Transverse colon (tissue), 4 donors: Measurements from ENCODE around the gene HEYL. TPM values are rescaled to one million over a fixed set of nuclear protein-coding genes. Genes with fewer than 3 reads are reported as not detected.

Experiments
- DNase-seq: peaks from one replicate; pipeline ENCODE4 v3.0.0-alpha.2; 2019
- H3K27ac ChIP-seq, 4 donors: fragments of 200-600 bp; sonication (generic); 2 replicates each; pipeline ENCODE4 v1.5.1; 2016 to 2018; ENCODE audit warnings: inconsistent platforms in 4 of 4
- H3K27me3 ChIP-seq: fragments of 200-600 bp; sonication (generic); 2 replicates; pipeline ENCODE4 v1.5.1; 2017; ENCODE audit warnings: inconsistent platforms
- H3K36me3 ChIP-seq, 4 donors: fragments of 200-600 bp; sonication (generic); 2 replicates each; pipeline ENCODE4 v1.5.1; 2017 to 2019; ENCODE audit warnings: inconsistent platforms in 4 of 4
- H3K4me1 ChIP-seq, 4 donors: fragments of 200-600 bp; sonication (generic); 2 replicates each; pipeline ENCODE4 v1.5.1; 2017 to 2020; ENCODE audit warnings: inconsistent platforms in 4 of 4
- H3K4me3 ChIP-seq, 4 donors: fragments of 200-600 bp; sonication (generic); 1 replicate in 1 of 4; 2 replicates in 3 of 4; pipeline versions ENCODE4 v1.5.1 to v1.6.1; 2017 to 2019; ENCODE audit warnings: inconsistent platforms in 4 of 4
- H3K9me3 ChIP-seq, 2 donors: fragments of 200-600 bp; sonication (generic); 2 replicates each; pipeline ENCODE4 v1.5.1; 2017 to 2019; ENCODE audit warnings: inconsistent platforms in 2 of 2
- EP300 ChIP-seq: sonication (generic); formaldehyde crosslinking; IDR thresholded peaks from one replicate; pipeline ENCODE4 v1.6.1; 2017; ENCODE audit warnings: antibody characterized with exemption, low read depth
- POLR2A ChIP-seq: fragments of 450-650 bp; IDR thresholded peaks from one replicate; pipeline ENCODE4 v1.6.1; 2016; ENCODE audit warnings: antibody characterized with exemption, mild to moderate bottlenecking, moderate library complexity
- POLR2AphosphoS5 ChIP-seq, 3 donors: sonication (generic); formaldehyde crosslinking; IDR thresholded peaks; one replicate each; pipeline ENCODE4 v1.6.1; 2016; ENCODE audit warnings: antibody characterized with exemption in 3 of 3
- WGBS, 2 donors: methylation state at CpG; one replicate each; pipeline ENCODE4 v1.1.5; 2018; ENCODE audit warnings: low coverage in 1 of 2; 5-methylcytosine and 5-hydroxymethylcytosine counted together
- in situ Hi-C, 4 donors: fragments of 200-750 bp; cut with MboI; loops; one replicate each; pipeline versions ENCODE4 v1.15.0 to v1.15.1; 2017; ENCODE audit warnings: low sequenced_read_pairs in 3 of 4, low pct_ligation_motif_present in 1 of 4, low pct_unique_long_range_greater_than_20kb in 1 of 4
- intact Hi-C: fragments of 100-400 bp; cut with DNase I; formaldehyde crosslinking; loops from one replicate; pipeline ENCODE4 v1.15.1; 2023; ENCODE audit warnings: low total_unique reads
- total RNA-seq, 4 donors: library from RNA; depleted of rRNA; stranded (reverse); fragments of >200 nt; gene quantifications; one replicate each; pipeline ENCODE4 v1.1.0, GENCODE V29; 2016
- TF ChIP-seq, protein P1 (sequence below), 5 experiments: fragments of 200-600 bp in 3 of 5; fragments of 450-650 bp in 2 of 5; sonication (generic) in 3 of 5; IDR thresholded peaks; 1 replicate in 2 of 5; 2 replicates in 3 of 5; pipeline ENCODE4 v1.5.1; 2016 to 2017; ENCODE audit warnings: antibody characterized with exemption in 5 of 5, inconsistent platforms in 3 of 5, mild to moderate bottlenecking in 2 of 5, moderate library complexity in 1 of 5

HEYL gene
- total RNA-seq, 4 donors from 2014 or later, result 1.2 to 12.1 (median 2.5) TPM

DNA sequence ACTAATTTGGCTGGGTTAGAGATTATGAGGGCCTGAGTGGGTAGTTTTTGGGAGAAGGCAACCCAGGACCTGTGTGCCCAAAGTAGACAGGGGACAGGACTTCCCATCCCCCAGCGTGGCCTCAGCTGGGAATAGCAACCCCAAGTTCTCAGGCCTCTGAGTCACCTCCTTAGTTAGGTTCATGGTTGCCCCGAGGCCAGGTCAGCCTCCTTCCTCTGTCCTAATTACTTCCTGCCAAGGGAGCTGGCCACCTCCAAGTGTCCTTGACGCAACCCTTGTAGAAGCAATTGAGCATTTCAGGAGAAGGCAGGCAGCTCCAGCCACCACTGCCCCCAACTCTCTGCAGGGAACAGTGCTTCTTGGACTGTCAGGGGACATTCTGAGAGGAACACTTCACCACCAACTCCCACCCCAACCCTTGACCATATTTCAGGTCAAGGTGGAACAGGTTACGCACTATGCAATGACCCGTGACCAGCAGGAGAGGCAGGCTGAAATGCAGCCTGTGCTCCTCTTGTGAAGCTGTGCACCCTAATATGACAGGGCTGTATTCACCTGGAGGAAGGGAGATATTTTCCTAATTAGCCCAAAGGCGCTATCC lies 37.6 kb upstream of the HEYL start:
- in situ Hi-C loops, result no loop called here
- H3K27me3 ChIP-seq, result peaks cover 36% of the 10 kb centered on the region
- no peaks in the 10 kb centered on the region for H3K36me3 ChIP-seq
- no peak overlapping the region for H3K27ac ChIP-seq
- H3K4me3 ChIP-seq, result no peak overlapping the region
- 79% methylated on average over 6 of the region's 6 CpGs; no CpG with 5 or more reads in 1 of the 2 donors for WGBS, 2 donors
- no peak for DNase-seq
- no peak for TF ChIP-seq POLR2A
- no peak for TF ChIP-seq EP300
- TF ChIP-seq, protein P1, sequence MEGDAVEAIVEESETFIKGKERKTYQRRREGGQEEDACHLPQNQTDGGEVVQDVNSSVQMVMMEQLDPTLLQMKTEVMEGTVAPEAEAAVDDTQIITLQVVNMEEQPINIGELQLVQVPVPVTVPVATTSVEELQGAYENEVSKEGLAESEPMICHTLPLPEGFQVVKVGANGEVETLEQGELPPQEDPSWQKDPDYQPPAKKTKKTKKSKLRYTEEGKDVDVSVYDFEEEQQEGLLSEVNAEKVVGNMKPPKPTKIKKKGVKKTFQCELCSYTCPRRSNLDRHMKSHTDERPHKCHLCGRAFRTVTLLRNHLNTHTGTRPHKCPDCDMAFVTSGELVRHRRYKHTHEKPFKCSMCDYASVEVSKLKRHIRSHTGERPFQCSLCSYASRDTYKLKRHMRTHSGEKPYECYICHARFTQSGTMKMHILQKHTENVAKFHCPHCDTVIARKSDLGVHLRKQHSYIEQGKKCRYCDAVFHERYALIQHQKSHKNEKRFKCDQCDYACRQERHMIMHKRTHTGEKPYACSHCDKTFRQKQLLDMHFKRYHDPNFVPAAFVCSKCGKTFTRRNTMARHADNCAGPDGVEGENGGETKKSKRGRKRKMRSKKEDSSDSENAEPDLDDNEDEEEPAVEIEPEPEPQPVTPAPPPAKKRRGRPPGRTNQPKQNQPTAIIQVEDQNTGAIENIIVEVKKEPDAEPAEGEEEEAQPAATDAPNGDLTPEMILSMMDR (IDR thresholded peaks at IDR 0.05), result no peak
- TF ChIP-seq POLR2AphosphoS5 (IDR thresholded peaks at IDR 0.05), result no peak
- intact Hi-C loops, result no loop called here
- H3K9me3 ChIP-seq, result no peaks in the 10 kb centered on the region
- H3K4me1 ChIP-seq, result peaks cover 0 to 5% (median 4%) of the 10 kb centered on the region in 4 donors

- H3K27ac ChIP-seq, result no peak overlapping the region
- peaks cover 36% of the 10 kb centered on the region for H3K27me3 ChIP-seq
- intact Hi-C loops, result no loop called here
- H3K9me3 ChIP-seq, result no peaks in the 10 kb centered on the region
- no peak overlapping the region for H3K4me3 ChIP-seq
- H3K4me1 ChIP-seq, result peaks cover 0 to 16% (median 14%) of the 10 kb centered on the region in 4 donors
- TF ChIP-seq POLR2AphosphoS5 (IDR thresholded peaks at IDR 0.05), result no peak
- TF ChIP-seq POLR2A, result no peak
- TF ChIP-seq, protein P1 (IDR thresholded peaks at IDR 0.05), result no peak
- TF ChIP-seq EP300, result no peak
- in situ Hi-C loops, result no loop called here
- 94% methylated on average over 1 of the region's 1 CpG; no CpG with 5 or more reads in 1 of the 2 donors for WGBS, 2 donors
- H3K36me3 ChIP-seq, result no peaks in the 10 kb centered on the region
- DNase-seq, result no peak
These were observed 35.8 kb upstream of the HEYL start for GRCh38 chr1:39675220-39675619.

- H3K9me3 ChIP-seq, result no peaks in the 10 kb centered on the region
- TF ChIP-seq POLR2A (no peak), EP300 (no peak), POLR2AphosphoS5 (IDR thresholded peaks at IDR 0.05) (no peak)
- TF ChIP-seq, protein P1 (IDR thresholded peaks at IDR 0.05), result no peak
- in situ Hi-C loops, result loop anchor here in 1 of 4 donors (5.0 kb wide), 1 partner anchor 39 kb away; no protein-coding TSS in a partner anchor
- no peak overlapping the region for H3K4me3 ChIP-seq
- H3K27me3 ChIP-seq, result peaks cover 51% of the 10 kb centered on the region
- WGBS, 2 donors, result 91 to 94% methylated on average over 3 of the region's 3 CpGs
- no peak for DNase-seq
- no peaks in the 10 kb centered on the region for H3K36me3 ChIP-seq
- peaks cover 0 to 16% (median 14%) of the 10 kb centered on the region in 4 donors for H3K4me1 ChIP-seq
- H3K27ac ChIP-seq, result no peak overlapping the region
- intact Hi-C loops, result no loop called here
These were observed 33.8 kb upstream of the HEYL start for GRCh38 chr1:39673215-39673614.

- Histone ChIP-seq H3K36me3 (no peaks in the 10 kb centered on the region), H3K27ac (no peak overlapping the region), H3K4me3 (peak overlapping the region in 2 of 4 donors; percentile 35 to 54), H3K9me3 (no peaks in the 10 kb centered on the region), H3K4me1 (peaks cover 0 to 16% (median 14%) of the 10 kb centered on the region in 4 donors), H3K27me3 (peaks cover 52% of the 10 kb centered on the region)
- in situ Hi-C loops (loop anchor here in 1 of 4 donors (5.0 kb wide), 1 partner anchor 40 kb away; no protein-coding TSS in a partner anchor), intact Hi-C loops (no loop called here)
- DNase-seq, result no peak
- TF ChIP-seq EP300, result no peak
- TF ChIP-seq, protein P1 (IDR thresholded peaks at IDR 0.05), result peak in 2 of 5 experiments; percentile 31 to 42
- 26% methylated on average over 5 of the region's 12 CpGs; no CpG with 5 or more reads in 1 of the 2 donors for WGBS, 2 donors
These were observed 33.1 kb upstream of the HEYL start for GRCh38 chr1:39672551-39672947.
